LHCN-M2 (cell line): ENCODE measurements around the gene ZNF384. TPM values are rescaled to one million over a fixed set of nuclear protein-coding genes. Genes with fewer than 3 reads are reported as not detected.

Experiments used
- DNase-seq: peaks from one replicate; pipeline ENCODE4 v3.0.0-alpha.2; 2012; ENCODE audit warnings: low read depth
- total RNA-seq: library from RNA; depleted of rRNA; stranded (reverse); fragments of >200 nt; gene quantifications from 2 replicates; pipeline ENCODE4 v1.2.3, GENCODE V29; 2014; rRNA removed

Gene ZNF384
- total RNA-seq, 1 experiment from 2014 or later = 28.4 TPM

DNA sequence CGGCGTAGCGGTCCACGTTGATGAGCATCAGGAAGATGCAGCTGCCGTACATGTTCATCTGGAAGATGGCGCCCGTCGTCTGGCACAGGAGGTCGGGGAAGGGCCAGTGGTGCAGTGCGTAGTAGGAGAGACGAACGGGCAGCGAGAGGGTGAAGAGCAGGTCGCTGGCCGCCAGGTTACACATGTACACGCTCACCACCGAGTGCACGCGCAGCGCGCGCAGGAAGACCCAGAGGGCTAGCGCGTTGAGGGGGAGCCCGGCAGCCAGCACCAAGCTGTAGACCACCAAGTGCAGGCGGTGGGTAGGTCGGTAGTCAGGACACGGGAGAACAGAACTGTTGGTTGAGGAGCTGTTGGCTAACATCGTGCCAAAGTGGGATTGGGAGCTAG is 68.3 kb downstream of the ZNF384 start:
- no peak for DNase-seq

DNA sequence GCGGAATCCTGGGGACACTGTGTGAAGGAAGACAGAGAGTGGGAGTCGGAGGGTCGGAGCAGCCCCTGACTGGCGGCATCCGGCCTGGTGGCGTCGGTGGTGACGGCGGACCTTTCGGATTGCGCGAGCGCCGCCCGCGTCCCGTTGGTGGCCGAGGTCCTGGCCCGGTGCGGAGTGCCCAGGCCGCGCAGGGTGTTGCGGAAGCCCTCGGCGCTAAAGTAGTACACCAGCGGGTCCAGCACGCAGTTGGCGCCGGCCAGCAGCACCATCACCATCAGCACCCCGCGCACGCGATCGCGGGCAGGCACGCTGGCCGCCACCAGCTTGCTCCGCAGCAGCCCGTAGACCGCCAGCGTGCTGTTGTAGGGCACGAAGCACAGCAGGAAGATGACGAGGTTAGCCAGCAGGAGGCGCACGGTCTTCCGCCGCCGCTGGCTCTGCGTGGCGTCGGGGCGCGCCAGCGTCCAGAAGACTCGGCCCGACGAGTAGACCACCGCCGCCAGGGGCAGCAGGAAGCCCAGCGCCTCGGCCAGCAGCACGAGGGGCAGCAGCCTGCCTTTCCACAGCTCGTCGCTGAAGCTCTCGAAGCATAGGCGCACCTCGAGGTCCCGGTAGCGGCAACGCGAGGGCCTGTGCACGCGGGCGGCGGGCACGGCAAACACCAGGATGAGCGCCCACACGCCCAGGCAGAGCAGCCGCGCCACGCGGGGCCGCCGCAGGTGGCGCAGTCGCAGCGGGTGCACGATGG is 68.9 kb downstream of the ZNF384 start:
- DNase-seq = no peak

DNA sequence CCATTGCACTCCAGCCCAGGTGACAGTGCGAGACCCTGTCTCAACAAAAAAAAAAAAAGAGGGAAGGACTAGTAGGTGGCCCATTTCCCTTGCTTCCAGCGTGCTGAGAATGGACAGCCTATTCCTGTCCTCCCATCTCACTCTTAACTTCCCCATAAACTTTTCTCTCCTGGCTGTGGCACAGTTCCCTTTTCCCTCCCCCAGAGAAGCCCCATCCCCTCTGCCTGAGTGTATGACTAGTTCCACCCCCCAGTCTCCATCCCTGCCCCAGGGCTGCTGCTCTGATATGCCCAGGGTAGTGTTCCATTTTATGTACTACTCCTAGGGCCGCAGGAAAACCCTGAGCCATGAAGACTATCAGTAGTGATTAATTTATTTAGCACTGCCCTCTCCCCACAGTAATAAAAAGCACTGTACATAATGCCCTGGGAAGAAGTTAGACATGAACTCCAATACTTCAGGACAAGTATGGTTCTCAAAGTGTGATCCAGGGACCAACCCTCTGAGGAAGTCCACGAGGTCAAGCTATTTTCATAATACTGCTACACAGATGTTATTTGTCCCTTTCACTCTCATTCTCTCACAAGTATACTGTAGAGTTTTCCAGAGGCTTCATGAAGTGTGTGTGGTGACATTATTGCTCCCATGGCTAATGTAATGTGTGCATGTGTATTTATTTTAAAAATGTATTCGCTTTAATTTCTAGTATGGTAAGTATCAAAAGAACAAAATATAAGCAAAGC is 70.5 kb downstream of the ZNF384 start:
- DNase-seq = no peak

Other genes with a start within 250 kb of the ZNF384 start
- gene CD27, start 244.4 kb downstream of the ZNF384 start, total RNA-seq = 0.17 and 0.19 TPM in 2 replicates
- 8.5 and 9.4 TPM in 2 replicates for gene TAPBPL, start 237.3 kb downstream of the ZNF384 start, total RNA-seq
- gene VAMP1, start 218.7 kb downstream of the ZNF384 start, total RNA-seq = 8.0 and 12.9 TPM in 2 replicates
- 113 and 124 TPM in 2 replicates for gene MRPL51, start 196.1 kb downstream of the ZNF384 start, total RNA-seq
- gene NCAPD2, start 195.3 kb downstream of the ZNF384 start, total RNA-seq = 93.5 and 112 TPM in 2 replicates
- gene GAPDH, start 154.9 kb downstream of the ZNF384 start, total RNA-seq = 10,802 and 11,796 TPM in 2 replicates
- gene IFFO1, start 133.3 kb downstream of the ZNF384 start, total RNA-seq = 105 and 121 TPM in 2 replicates
- gene NOP2, start 121.1 kb downstream of the ZNF384 start, total RNA-seq = 88.9 and 101 TPM in 2 replicates
- 200 and 240 TPM in 2 replicates for gene CHD4, start 82.0 kb downstream of the ZNF384 start, total RNA-seq
- not detected in 2 replicates for gene LPAR5, start 53.4 kb downstream of the ZNF384 start, total RNA-seq
- gene ACRBP, start 41.9 kb downstream of the ZNF384 start, total RNA-seq = 0.32 TPM in 1 of 2 replicates, not detected in the other
- gene ING4, start 26.3 kb downstream of the ZNF384 start, total RNA-seq = 26.3 and 40.8 TPM in 2 replicates
- 0.34 TPM in 1 of 2 replicates, not detected in the other for gene PIANP, start 11.4 kb upstream of the ZNF384 start, total RNA-seq
- 111 and 130 TPM in 2 replicates for gene COPS7A, start 34.7 kb upstream of the ZNF384 start, total RNA-seq
- gene MLF2, start 63.8 kb upstream of the ZNF384 start, total RNA-seq = 304 and 308 TPM in 2 replicates
- 244 and 318 TPM in 2 replicates for gene PTMS, start 77.0 kb upstream of the ZNF384 start, total RNA-seq
- gene LAG3, start 83.1 kb upstream of the ZNF384 start, total RNA-seq = 0.23 and 0.45 TPM in 2 replicates
- gene CD4, start 100.2 kb upstream of the ZNF384 start, total RNA-seq = 0.92 TPM in 1 of 2 replicates, not detected in the other
- gene GPR162, start 132.4 kb upstream of the ZNF384 start, total RNA-seq = 2.0 TPM in 2 replicates
- 47.6 and 58.4 TPM in 2 replicates for gene P3H3, start 139.0 kb upstream of the ZNF384 start, total RNA-seq
- 2.6 and 2.8 TPM in 2 replicates for gene GNB3, start 151.6 kb upstream of the ZNF384 start, total RNA-seq
- gene CDCA3, start 161.9 kb upstream of the ZNF384 start, total RNA-seq = 101 and 120 TPM in 2 replicates
- gene USP5, start 162.8 kb upstream of the ZNF384 start, total RNA-seq = 119 and 127 TPM in 2 replicates
- 2,020 and 2,623 TPM in 2 replicates for gene TPI1, start 178.2 kb upstream of the ZNF384 start, total RNA-seq
- 9.6 and 13.0 TPM in 2 replicates for gene SPSB2, start 183.9 kb upstream of the ZNF384 start, total RNA-seq
- 4.0 and 5.3 TPM in 2 replicates for gene LRRC23, start 215.4 kb upstream of the ZNF384 start, total RNA-seq
- gene ENO2, start 225.2 kb upstream of the ZNF384 start, total RNA-seq = 22.7 and 26.3 TPM in 2 replicates
- gene ATN1, start 238.6 kb upstream of the ZNF384 start, total RNA-seq = 15.4 and 20.0 TPM in 2 replicates